ENCODE measurements around the gene CDK2AP2.
"Not testable (repeated sequence)": the region's sequence is repeated elsewhere in the genome, so short reads cannot be mapped to it uniquely, and the experiment has no call there.

The CDK2AP2 gene

DNA sequence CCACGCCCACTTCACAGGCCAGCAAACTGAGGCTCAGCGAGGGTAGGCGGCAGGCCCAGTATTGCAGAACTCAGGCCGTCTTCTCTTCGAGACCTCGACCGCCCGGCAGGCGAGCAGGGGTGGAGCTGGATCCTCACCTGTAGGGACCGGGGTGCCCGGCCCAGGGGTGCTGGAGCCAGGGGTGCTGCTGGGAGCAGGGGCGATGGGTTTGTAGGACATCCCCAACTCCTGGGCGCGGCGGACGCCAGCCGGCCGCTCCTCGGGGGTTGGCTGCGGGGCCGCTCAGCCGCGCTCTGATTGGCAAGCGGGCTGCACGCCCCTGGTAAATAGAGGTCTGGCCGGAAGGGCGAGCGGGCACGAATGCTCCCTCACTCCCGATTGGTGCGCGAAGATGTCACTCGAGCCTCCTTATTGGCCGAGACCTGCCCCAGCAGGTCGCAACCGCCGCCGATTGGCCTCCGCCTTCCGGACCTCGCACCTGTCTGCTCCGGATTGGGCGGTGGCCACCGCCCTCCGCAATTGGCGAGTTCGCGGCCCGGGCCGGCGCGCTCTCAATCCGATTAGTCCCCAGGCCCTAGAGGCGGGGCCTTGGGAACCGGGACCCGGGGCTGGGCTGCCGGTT lies at the start of gene CDK2AP2:
Gene CDK2AP2 (minus strand): TSS at position 299 of the 622 bp plus-strand sequence. CDS start 80 bp downstream, at position 219.
- peaks cover 7 to 14% of the 10 kb centered on the region in 2 donors for H3K36me3 Mint-ChIP-seq
- peak within 1 kb of the TSS; percentile 91 for H3K27ac Mint-ChIP-seq
- H3K9me3 Mint-ChIP-seq = no peaks in the 10 kb centered on the region
- H3K4me3 Mint-ChIP-seq = peak within 1 kb of the TSS; percentile 85 to 87
- H3K27me3 Mint-ChIP-seq = peaks cover 7 to 12% of the 10 kb centered on the region in 2 donors
- peaks cover 32 to 51% of the 10 kb centered on the region in 2 donors for H3K4me1 Mint-ChIP-seq
- DNase-seq (peak; percentile 98), ATAC-seq (replicated peaks) (peak; percentile 76 to 79)

DNA sequence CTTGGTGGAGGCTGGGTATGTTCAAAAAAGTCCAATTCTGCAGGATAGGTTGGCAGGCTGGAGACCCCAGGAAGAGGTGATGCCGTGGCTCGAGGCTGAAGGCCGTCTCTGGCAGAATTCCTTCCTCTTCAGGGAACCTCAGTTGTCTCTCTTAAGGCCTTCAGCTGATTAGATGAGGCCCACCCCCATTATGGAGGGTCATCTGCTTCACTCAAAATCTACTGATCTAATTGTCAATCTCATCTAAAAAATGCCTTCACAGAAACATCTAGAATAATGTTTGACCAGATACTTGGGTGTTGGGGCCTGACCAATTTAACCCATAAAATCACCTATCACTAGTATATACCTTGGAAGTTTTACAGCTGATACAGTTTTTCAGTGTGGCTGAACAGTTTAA lies 48.3 kb upstream of the CDK2AP2 start:
- H3K4me1 Mint-ChIP-seq = peaks cover 0 to 4% of the 10 kb centered on the region in 2 donors
- peaks cover 11 to 12% of the 10 kb centered on the region in 2 donors for H3K9me3 Mint-ChIP-seq
- H3K27ac Mint-ChIP-seq = no peak overlapping the region
- ATAC-seq (replicated peaks) (no peak), DNase-seq (no peak)
- peaks cover 5 to 25% of the 10 kb centered on the region in 2 donors for H3K27me3 Mint-ChIP-seq
- no peak overlapping the region for H3K4me3 Mint-ChIP-seq
- peaks cover 7 to 9% of the 10 kb centered on the region in 2 donors for H3K36me3 Mint-ChIP-seq

DNA sequence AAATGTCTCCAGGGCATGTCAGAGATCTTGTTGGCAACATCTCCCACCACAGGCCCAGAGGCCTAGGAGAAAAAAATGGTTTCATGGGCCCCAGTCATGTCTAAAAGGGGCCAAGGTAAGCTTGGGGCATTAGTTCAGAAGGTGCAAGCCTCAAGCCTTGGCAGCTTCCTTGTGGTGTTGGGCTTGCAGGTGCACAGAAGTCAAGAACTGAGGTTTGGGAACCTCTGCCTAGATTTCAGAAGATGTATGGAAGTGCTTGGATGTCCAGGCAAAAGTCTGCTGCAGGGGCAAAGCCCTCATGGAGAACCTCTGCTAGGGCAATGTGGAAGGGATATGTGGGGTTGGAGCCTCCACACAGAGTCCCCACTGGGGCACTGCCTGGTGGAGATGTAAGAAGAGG lies 43.7 kb upstream of the CDK2AP2 start:
- ATAC-seq (replicated peaks); H3K27ac Mint-ChIP-seq; H3K4me1 Mint-ChIP-seq; H3K4me3 Mint-ChIP-seq; H3K27me3 Mint-ChIP-seq; DNase-seq: not testable (repeated sequence)
- Mint-ChIP-seq H3K36me3 (peaks cover 13 to 14% of the 10 kb centered on the region in 2 donors), H3K9me3 (peaks cover 18 to 23% of the 10 kb centered on the region in 2 donors)

GRCh38 chr11:67551127-67551526 lies 43.2 kb upstream of the CDK2AP2 start:
- Mint-ChIP-seq H3K4me3 (no peak overlapping the region), H3K4me1 (no peaks in the 10 kb centered on the region), H3K27me3 (peaks cover 9 to 10% of the 10 kb centered on the region in 2 donors), H3K9me3 (peaks cover 18 to 23% of the 10 kb centered on the region in 2 donors), H3K27ac (no peak overlapping the region), H3K36me3 (peaks cover 13 to 14% of the 10 kb centered on the region in 2 donors)
- DNase-seq = no peak
- ATAC-seq (replicated peaks) = no peak

DNA sequence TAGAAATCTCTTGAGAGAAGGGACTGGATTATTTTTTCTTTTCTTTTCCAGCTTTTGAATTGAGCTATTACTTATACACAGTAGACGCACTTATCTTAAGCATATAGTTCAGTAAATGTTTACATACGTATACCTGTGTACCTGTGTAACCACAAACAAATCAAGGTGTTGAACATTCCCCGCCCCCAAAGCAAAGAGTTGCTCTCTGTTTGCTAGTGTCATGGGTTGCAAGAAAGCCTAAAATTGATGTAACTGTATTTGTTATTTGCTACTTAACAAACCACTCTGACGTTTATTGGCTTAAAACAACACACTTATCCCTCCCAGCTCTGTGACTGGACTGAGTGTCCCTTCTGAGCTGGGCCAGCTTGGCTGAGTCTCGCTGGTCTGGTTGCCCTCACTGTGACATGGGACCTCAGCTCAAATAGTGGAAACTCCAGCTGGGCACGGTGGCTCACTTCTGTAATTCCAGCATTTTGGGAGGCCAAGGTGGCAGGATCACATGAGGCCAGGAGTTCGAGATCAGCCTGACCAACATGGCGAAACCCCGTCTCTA lies 40.7 kb upstream of the CDK2AP2 start:
- H3K36me3 Mint-ChIP-seq = peaks cover 13 to 14% of the 10 kb centered on the region in 2 donors
- ATAC-seq (replicated peaks) (no peak), DNase-seq (no peak)
- H3K4me3 Mint-ChIP-seq = no peak overlapping the region
- H3K4me1 Mint-ChIP-seq = no peaks in the 10 kb centered on the region
- H3K9me3 Mint-ChIP-seq = peaks cover 18 to 23% of the 10 kb centered on the region in 2 donors
- H3K27me3 Mint-ChIP-seq = peaks cover 9 to 13% of the 10 kb centered on the region in 2 donors
- H3K27ac Mint-ChIP-seq = no peak overlapping the region

DNA sequence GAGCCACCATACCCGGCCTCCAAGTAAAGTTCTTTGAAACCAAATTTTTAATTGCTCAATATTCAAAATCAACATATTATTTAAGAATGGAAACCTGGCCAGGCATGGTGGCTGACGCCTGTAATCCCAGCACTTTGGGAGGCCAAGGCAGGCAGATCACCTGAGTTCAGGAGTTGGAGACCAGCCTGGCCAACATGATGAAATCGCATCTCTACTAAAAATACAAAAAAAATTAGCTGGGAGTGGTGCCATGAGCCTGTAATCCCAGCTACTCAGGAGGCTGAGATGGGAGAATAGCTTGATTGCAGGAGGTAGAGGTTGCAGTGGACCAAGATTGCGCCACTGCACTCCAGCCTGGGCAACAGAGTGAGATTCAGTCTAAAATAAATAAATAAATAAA lies 40.1 kb upstream of the CDK2AP2 start:
- H3K4me1 Mint-ChIP-seq; DNase-seq; ATAC-seq (replicated peaks); H3K4me3 Mint-ChIP-seq; H3K27ac Mint-ChIP-seq: not testable (repeated sequence)
- Mint-ChIP-seq H3K27me3 (peaks cover 9 to 13% of the 10 kb centered on the region in 2 donors), H3K9me3 (peaks cover 18 to 23% of the 10 kb centered on the region in 2 donors), H3K36me3 (peaks cover 13 to 14% of the 10 kb centered on the region in 2 donors)

- H3K27me3 Mint-ChIP-seq = peaks cover 0 to 7% of the 10 kb centered on the region in 2 donors
- DNase-seq (no peak), ATAC-seq (replicated peaks) (no peak)
- no peaks in the 10 kb centered on the region for H3K4me1 Mint-ChIP-seq
- no peaks in the 10 kb centered on the region for H3K36me3 Mint-ChIP-seq
- H3K27ac Mint-ChIP-seq = peak overlapping the region; percentile 37
- H3K4me3 Mint-ChIP-seq = no peak overlapping the region
- peaks cover 0 to 4% of the 10 kb centered on the region in 2 donors for H3K9me3 Mint-ChIP-seq
Observed at GRCh38 chr11:67545280-67545679, 37.3 kb upstream of the CDK2AP2 start.

- no peak for ATAC-seq (replicated peaks)
- Mint-ChIP-seq H3K27me3 (peaks cover 0 to 7% of the 10 kb centered on the region in 2 donors), H3K27ac (no peak overlapping the region), H3K4me1 (no peaks in the 10 kb centered on the region), H3K9me3 (no peaks in the 10 kb centered on the region), H3K4me3 (no peak overlapping the region), H3K36me3 (no peaks in the 10 kb centered on the region)
- no peak for DNase-seq
Observed at GRCh38 chr11:67544616-67545242, 36.8 kb upstream of the CDK2AP2 start.

- no peaks in the 10 kb centered on the region for H3K36me3 Mint-ChIP-seq
- no peaks in the 10 kb centered on the region for H3K9me3 Mint-ChIP-seq
- no peak for ATAC-seq (replicated peaks)
- H3K4me1 Mint-ChIP-seq = no peaks in the 10 kb centered on the region
- H3K4me3 Mint-ChIP-seq = no peak overlapping the region
- peaks cover under 1 to 7% of the 10 kb centered on the region in 2 donors for H3K27me3 Mint-ChIP-seq
- H3K27ac Mint-ChIP-seq = no peak overlapping the region
- DNase-seq = no peak
Observed at GRCh38 chr11:67543585-67543984, 35.6 kb upstream of the CDK2AP2 start.

DNA sequence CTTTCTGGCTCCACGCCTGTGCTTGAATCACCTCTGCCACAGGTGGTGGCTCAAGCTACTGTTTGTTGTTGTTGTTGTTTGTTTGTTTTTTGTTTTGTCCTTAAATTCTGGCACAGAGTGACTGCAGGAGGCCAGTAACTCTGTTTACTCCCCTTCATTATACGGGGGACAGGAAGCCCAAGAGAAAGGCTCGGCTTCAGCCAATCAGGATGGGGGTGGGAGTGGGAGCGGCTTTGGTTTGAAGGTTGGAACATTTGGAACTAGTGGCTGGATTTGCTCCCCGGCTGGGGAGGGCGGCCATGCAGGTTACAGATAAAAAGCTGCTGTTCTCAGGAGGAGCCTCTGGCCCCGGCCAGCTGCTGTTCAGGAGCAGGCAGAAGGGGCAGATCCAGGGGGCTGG lies 35.0 kb upstream of the CDK2AP2 start:
- H3K4me1 Mint-ChIP-seq = no peaks in the 10 kb centered on the region

DNA sequence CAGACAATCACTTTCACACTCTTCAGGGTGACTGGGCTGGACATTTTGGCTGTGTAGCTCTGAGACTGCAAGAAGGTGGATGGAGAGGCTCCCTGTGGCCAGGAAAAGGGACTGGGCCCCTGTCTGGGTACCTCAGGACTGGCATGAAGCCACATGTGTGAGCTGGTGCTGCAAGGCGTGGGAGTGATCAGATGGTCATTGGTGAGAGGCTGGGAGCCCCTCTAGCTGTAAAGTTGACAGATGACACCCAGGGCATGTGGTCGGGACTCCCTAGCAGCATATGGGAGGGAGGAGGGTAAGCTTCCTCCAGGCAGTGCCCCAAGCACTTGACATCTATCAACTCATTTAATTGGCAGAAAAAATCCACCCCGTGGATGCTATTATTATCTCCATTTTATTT lies 34.2 kb upstream of the CDK2AP2 start:
- Mint-ChIP-seq H3K36me3 (no peaks in the 10 kb centered on the region), H3K4me3 (no peak overlapping the region), H3K9me3 (no peaks in the 10 kb centered on the region), H3K27ac (no peak overlapping the region), H3K27me3 (peaks cover 5 to 7% of the 10 kb centered on the region in 2 donors), H3K4me1 (no peaks in the 10 kb centered on the region)
- DNase-seq (no peak), ATAC-seq (replicated peaks) (no peak)

More for the DNA sequence above, 35.0 kb upstream of the CDK2AP2 start:
- Mint-ChIP-seq H3K27ac (no peak overlapping the region), H3K36me3 (no peaks in the 10 kb centered on the region), H3K27me3 (peaks cover 5 to 7% of the 10 kb centered on the region in 2 donors), H3K9me3 (no peaks in the 10 kb centered on the region), H3K4me3 (no peak overlapping the region)
- DNase-seq (no peak), ATAC-seq (replicated peaks) (no peak)

- DNase-seq (no peak), ATAC-seq (replicated peaks) (no peak)
- Mint-ChIP-seq H3K4me1 (no peaks in the 10 kb centered on the region), H3K36me3 (no peaks in the 10 kb centered on the region), H3K4me3 (no peak overlapping the region), H3K27me3 (peaks cover 4 to 5% of the 10 kb centered on the region in 2 donors), H3K27ac (no peak overlapping the region), H3K9me3 (no peaks in the 10 kb centered on the region)
Observed at GRCh38 chr11:67541198-67541597, 33.2 kb upstream of the CDK2AP2 start.

DNA sequence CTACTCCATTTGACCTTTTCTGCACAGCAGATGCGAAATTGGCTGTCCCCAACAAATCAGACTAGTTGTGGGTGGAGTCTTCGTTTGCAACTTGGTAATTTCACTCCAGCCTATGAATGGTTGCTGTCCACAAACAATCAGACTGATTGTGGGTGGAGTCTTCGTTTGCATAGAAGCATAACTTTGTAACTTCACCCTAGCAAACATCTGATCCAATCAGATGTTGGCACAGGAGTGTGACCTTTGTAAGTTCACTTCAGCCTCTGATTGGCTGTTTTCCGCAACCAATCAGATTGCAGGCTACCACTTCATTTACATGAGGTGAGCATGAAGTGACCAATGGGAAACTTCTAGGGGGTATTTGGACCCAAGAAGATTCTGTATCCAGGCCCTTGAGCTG lies 31.6 kb upstream of the CDK2AP2 start:
- ATAC-seq (replicated peaks) = no peak
- Mint-ChIP-seq H3K4me1 (no peaks in the 10 kb centered on the region), H3K27me3 (peaks cover 1 to 5% of the 10 kb centered on the region in 2 donors), H3K36me3 (peaks cover 0 to 1% of the 10 kb centered on the region in 2 donors), H3K27ac (no peak overlapping the region), H3K9me3 (peaks cover 2% of the 10 kb centered on the region in 2 donors), H3K4me3 (no peak overlapping the region)
- DNase-seq = no peak

DNA sequence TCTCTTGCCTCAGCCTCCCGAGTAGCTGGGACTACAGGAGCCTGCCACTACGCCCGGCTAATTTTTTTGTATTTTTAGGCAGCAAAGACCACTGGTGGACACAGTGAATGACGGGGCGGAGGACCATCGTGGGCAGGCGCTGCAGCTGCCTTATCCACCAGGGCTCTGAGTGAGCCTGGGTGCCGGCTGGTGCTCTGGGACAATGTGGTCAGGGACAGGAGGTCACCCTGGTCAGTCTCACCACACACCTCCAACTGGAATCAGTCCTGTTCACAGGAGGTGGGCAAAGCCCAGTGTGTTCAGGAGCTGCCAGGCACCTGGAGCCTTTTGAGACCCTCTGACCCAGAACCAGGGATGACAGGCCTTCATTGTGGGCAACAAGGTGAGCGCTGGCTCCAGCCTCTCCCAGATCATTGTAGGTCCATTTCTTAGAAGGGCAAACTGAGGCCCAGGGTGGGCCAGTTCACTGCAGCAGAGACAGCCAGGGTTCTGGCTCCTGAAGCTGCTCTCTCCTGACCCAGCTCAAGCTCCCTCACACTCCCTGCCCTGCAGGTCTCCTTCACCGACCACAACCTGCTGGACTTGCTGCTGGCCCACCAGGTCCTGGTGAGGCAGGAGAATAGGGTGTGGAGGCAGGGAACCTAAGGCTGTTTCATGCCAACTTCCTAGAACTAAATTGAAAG lies 31.0 kb upstream of the CDK2AP2 start:
- DNase-seq (no peak), ATAC-seq (replicated peaks) (no peak)
- peaks cover 3 to 8% of the 10 kb centered on the region in 2 donors for H3K27me3 Mint-ChIP-seq
- no peaks in the 10 kb centered on the region for H3K4me1 Mint-ChIP-seq
- no peak overlapping the region for H3K27ac Mint-ChIP-seq
- H3K4me3 Mint-ChIP-seq = no peak overlapping the region
- H3K9me3 Mint-ChIP-seq = peaks cover 4 to 6% of the 10 kb centered on the region in 2 donors
- peaks cover 1 to 4% of the 10 kb centered on the region in 2 donors for H3K36me3 Mint-ChIP-seq
